Mucosa of descending colon (tissue), 3 donors: Measurements from ENCODE around the gene TXN. TPM values are rescaled to one million over a fixed set of nuclear protein-coding genes. Genes with fewer than 3 reads are reported as not detected.
A peak's percentile ranks its signal among the peaks of the same experiment; 100 is the strongest.
"Not testable (repeated sequence)": the region's sequence is repeated elsewhere in the genome, so short reads cannot be mapped to it uniquely, and the experiment has no call there.

Source experiments
- ATAC-seq: fragments of 200-7000 bp; cut with Tn5 transposase; one replicate; pipeline ENCODE4 v1.9.1; 2020; ENCODE audit warnings: mild to moderate bottlenecking, moderate library complexity
- DNase-seq, 3 donors: peaks; one replicate each; pipeline ENCODE4 v3.0.0-alpha.2; 2020
- H3K36me3 ChIP-seq: fragments of 200-600 bp; one replicate; pipeline ENCODE4 v1.8.0; 2021; ENCODE audit warnings: low read depth, mild to moderate bottlenecking
- H3K4me1 ChIP-seq: fragments of 200-600 bp; one replicate; pipeline ENCODE4 v1.8.0; 2021; ENCODE audit warnings: low read depth, mild to moderate bottlenecking
- H3K4me3 ChIP-seq: fragments of 200-600 bp; one replicate; pipeline ENCODE4 v1.8.0; 2021; ENCODE audit warnings: mild to moderate bottlenecking
- H3K9me3 ChIP-seq: fragments of 200-600 bp; one replicate; pipeline ENCODE4 v1.8.0; 2021; ENCODE audit warnings: mild to moderate bottlenecking
- intact Hi-C, 2 donors: fragments of 100-400 bp; cut with DNase I in 1 of 2; cut with micrococcal nuclease in 1 of 2; formaldehyde crosslinking; loops; one replicate each; pipeline versions ENCODE4 v1.11.0 to v1.11.1; 2022; cut with DNase I, micrococcal nuclease
- total RNA-seq, 3 donors: library from RNA; stranded (reverse); fragmentation: NEBNext Ultra II Directional in 2 of 3; extraction: Animal tissue kit (Norgen Biotek cat#: 25700) in 2 of 3; gene quantifications; one replicate each; pipeline versions ENCODE4 v1.2.1 to v1.2.4, GENCODE V29; 2021 to 2023
- TF ChIP-seq, protein P1 (sequence below): fragments of 200-600 bp; IDR thresholded peaks from one replicate; pipeline ENCODE4 v1.8.0; 2022; ENCODE audit warnings: antibody characterized with exemption, mild to moderate bottlenecking
- donor health status: DM: no; HTN: no; CAD: no; lungs with moderate emphysema.
- donor health status: DM: no; HTN: no; CAD: no.
- donor health status: DM: no; HTN: yes; CAD: no.

The TXN gene
- total RNA-seq, 3 donors from 2014 or later, result 228 to 441 (median 422) TPM

DNA sequence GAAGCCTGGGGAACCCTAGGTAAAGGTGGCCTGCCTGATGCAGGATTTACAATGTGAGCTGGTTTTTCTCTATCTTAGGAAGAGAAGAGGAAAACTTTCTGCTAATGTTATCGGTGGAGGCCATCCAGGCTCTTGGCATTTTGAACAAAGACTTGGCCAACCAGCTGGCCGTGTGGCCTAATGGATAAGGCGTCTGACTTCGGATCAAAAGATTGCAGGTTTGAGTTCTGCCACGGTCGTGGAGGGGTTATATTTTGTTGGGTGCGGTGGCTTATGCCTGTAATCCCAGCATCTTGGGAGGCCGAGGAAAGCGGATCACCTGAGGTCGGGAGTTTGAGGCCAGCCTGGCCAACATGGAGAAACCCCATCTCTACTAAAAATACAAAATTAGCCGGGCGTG lies 58.0 kb downstream of the TXN start:
- Histone ChIP-seq H3K4me1 (peaks cover 39% of the 10 kb centered on the region), H3K9me3 (no peaks in the 10 kb centered on the region), H3K36me3 (no peaks in the 10 kb centered on the region), H3K4me3 (no peak overlapping the region)
- ATAC-seq (no peak), DNase-seq (no peak)
- intact Hi-C loops, result no loop called here
- TF ChIP-seq, protein P1, sequence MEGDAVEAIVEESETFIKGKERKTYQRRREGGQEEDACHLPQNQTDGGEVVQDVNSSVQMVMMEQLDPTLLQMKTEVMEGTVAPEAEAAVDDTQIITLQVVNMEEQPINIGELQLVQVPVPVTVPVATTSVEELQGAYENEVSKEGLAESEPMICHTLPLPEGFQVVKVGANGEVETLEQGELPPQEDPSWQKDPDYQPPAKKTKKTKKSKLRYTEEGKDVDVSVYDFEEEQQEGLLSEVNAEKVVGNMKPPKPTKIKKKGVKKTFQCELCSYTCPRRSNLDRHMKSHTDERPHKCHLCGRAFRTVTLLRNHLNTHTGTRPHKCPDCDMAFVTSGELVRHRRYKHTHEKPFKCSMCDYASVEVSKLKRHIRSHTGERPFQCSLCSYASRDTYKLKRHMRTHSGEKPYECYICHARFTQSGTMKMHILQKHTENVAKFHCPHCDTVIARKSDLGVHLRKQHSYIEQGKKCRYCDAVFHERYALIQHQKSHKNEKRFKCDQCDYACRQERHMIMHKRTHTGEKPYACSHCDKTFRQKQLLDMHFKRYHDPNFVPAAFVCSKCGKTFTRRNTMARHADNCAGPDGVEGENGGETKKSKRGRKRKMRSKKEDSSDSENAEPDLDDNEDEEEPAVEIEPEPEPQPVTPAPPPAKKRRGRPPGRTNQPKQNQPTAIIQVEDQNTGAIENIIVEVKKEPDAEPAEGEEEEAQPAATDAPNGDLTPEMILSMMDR, result no peak

DNA sequence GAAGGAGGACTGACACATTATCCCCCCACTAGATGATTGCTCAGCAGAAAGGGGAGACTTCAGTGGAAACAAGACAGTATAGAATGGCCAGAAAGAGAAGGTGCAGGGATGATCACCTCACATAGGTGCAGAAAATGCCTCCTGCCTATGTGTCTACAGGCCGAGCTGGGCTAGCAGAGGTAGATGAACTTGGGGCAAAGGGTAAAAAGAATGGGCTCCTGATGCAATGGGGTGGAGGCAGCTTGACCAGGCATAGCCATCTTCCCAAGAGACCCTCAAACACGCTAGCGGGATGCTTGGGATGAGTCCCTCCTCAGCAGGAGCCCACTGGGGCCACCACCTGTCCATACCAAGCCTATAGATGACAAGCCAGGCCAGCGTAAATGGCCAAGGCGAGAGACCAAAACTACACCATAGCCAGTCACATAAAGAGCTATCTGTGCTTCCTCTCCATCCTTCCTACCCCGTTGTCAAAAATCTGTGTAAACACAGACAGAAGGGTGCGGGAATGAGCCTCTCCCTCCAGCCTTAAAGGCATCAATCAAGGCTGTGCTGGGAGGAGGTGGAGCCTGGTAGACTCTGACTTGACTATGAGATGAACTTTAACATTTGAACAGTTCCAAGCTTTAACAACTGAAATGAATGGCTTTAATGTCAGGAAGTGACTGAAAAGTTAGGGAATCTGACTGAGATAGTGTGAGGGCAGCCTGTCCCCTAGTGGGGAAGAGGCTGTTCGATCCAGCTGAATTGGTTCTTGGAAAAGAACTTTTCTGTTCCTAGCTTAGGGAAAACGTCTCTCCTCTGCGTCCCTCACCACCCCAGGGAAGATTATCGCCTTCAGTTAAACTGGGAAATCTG lies 58.7 kb downstream of the TXN start:
- Histone ChIP-seq H3K36me3 (no peaks in the 10 kb centered on the region), H3K4me3 (no peak overlapping the region), H3K9me3 (no peaks in the 10 kb centered on the region), H3K4me1 (peaks cover 39% of the 10 kb centered on the region)
- DNase-seq, result peak in 2 of 3 donors; percentile 46 to 60
- TF ChIP-seq, protein P1, result peak; percentile 33
- intact Hi-C loops, result no loop called here
- peak; percentile 72 for ATAC-seq

DNA sequence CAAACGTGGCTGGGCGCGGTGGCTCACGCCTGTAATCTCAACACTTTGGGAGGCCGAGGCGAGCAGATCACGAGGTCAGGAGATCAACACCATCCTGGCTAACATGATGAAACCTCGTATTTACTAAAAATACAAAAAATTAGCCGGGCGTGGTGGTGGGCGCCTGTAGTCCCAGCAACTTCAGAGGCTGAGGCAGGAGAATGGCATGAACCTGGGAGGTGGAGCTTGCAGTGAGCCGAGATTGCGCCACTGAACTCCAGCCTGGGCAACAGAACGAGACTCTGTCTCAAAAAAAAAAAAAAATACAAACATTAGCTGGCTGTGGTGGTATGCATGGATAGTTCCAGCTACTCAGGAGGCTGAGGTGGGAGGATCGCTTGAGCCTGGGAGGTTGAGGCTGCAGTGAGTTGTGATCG lies 60.2 kb downstream of the TXN start:
- intact Hi-C loops, H3K9me3 ChIP-seq, ATAC-seq, DNase-seq, H3K4me3 ChIP-seq, H3K36me3 ChIP-seq: not testable (repeated sequence)
- H3K4me1 ChIP-seq, result peaks cover 36% of the 10 kb centered on the region

Other genes starting within 250 kb of the TXN start
- 10 to 100 TPM; 20.4 to 69.4 (median 42.9) TPM for gene C9orf152, start 48.3 kb downstream of the TXN start, total RNA-seq
- not detected for gene TXNDC8, start 81.4 kb upstream of the TXN start, total RNA-seq